ENCODE measurements around the gene DVL1. TPM values are rescaled to one million over a fixed set of nuclear protein-coding genes. Genes with fewer than 3 reads are reported as not detected.

Gene DVL1
- total and polyA plus RNA-seq, 8 donors: 41.3 to 229 (median 72.2) TPM

GRCh38 chr1:1314678-1315335 is 34.4 kb downstream of the DVL1 start:
- Histone ChIP-seq H3K4me1 (peaks cover 21 to 54% (median 39%) of the 10 kb centered on the region in 4 donors), H3K36me3 (peaks cover 41 to 85% (median 80%) of the 10 kb centered on the region in 4 donors), H3K27me3 (no peaks in the 10 kb centered on the region), H3K9me3 (no peaks in the 10 kb centered on the region), H3K4me3 (no peak overlapping the region), H3K27ac (peak overlapping the region in 2 of 5 donors; percentile 9 to 42)
- TF ChIP-seq POLR2AphosphoS5 (IDR thresholded peaks at IDR 0.05) (no peak), EP300 (IDR thresholded peaks at IDR 0.05) (no peak), CTCF (IDR thresholded peaks at IDR 0.05) (no peak), POLR2A (IDR thresholded peaks at IDR 0.05) (no peak)
- DNase-seq: no peak
- 86 to 91% (median 90%) methylated on average over 23 of the region's 23 CpGs for WGBS, 5 donors
- intact Hi-C loops (cut with DNase I; ENCODE audit: low total_unique reads): no loop called here

- H3K4me3 ChIP-seq: no peak overlapping the region
Observed at GRCh38 chr1:1314237-1314586, 35.0 kb downstream of the DVL1 start.

GRCh38 chr1:1313500-1314236 is 35.5 kb downstream of the DVL1 start:
- DNase-seq: no peak
- no peak for TF ChIP-seq EP300 (IDR thresholded peaks at IDR 0.05)
- no peak for TF ChIP-seq POLR2AphosphoS5 (IDR thresholded peaks at IDR 0.05)
- no peak for TF ChIP-seq CTCF (IDR thresholded peaks at IDR 0.05)
- TF ChIP-seq POLR2A (IDR thresholded peaks at IDR 0.05): no peak
- Histone ChIP-seq H3K36me3 (peaks cover 34 to 73% (median 69%) of the 10 kb centered on the region in 4 donors), H3K4me1 (peaks cover 24 to 56% (median 42%) of the 10 kb centered on the region in 4 donors), H3K27me3 (no peaks in the 10 kb centered on the region), H3K4me3 (no peak overlapping the region), H3K9me3 (no peaks in the 10 kb centered on the region), H3K27ac (no peak overlapping the region)
- 83 to 93% (median 91%) methylated on average over 32 to 37 of the region's 37 CpGs for WGBS, 5 donors
- intact Hi-C loops (cut with DNase I; ENCODE audit: low total_unique reads): no loop called here

More at GRCh38 chr1:1314237-1314586, 35.0 kb downstream of the DVL1 start:
- TF ChIP-seq POLR2A (IDR thresholded peaks at IDR 0.05) (no peak), POLR2AphosphoS5 (IDR thresholded peaks at IDR 0.05) (no peak), CTCF (IDR thresholded peaks at IDR 0.05) (no peak), EP300 (IDR thresholded peaks at IDR 0.05) (no peak)
- no peak overlapping the region for H3K27ac ChIP-seq
- WGBS, 5 donors: 91 to 96% (median 93%) methylated on average over 15 of the region's 15 CpGs
- no peak for DNase-seq
- intact Hi-C loops (cut with DNase I; ENCODE audit: low total_unique reads): no loop called here
- H3K9me3 ChIP-seq: no peaks in the 10 kb centered on the region
- H3K36me3 ChIP-seq: peaks cover 37 to 79% (median 74%) of the 10 kb centered on the region in 4 donors
- no peaks in the 10 kb centered on the region for H3K27me3 ChIP-seq
- H3K4me1 ChIP-seq: peaks cover 27 to 56% (median 42%) of the 10 kb centered on the region in 4 donors

DNA sequence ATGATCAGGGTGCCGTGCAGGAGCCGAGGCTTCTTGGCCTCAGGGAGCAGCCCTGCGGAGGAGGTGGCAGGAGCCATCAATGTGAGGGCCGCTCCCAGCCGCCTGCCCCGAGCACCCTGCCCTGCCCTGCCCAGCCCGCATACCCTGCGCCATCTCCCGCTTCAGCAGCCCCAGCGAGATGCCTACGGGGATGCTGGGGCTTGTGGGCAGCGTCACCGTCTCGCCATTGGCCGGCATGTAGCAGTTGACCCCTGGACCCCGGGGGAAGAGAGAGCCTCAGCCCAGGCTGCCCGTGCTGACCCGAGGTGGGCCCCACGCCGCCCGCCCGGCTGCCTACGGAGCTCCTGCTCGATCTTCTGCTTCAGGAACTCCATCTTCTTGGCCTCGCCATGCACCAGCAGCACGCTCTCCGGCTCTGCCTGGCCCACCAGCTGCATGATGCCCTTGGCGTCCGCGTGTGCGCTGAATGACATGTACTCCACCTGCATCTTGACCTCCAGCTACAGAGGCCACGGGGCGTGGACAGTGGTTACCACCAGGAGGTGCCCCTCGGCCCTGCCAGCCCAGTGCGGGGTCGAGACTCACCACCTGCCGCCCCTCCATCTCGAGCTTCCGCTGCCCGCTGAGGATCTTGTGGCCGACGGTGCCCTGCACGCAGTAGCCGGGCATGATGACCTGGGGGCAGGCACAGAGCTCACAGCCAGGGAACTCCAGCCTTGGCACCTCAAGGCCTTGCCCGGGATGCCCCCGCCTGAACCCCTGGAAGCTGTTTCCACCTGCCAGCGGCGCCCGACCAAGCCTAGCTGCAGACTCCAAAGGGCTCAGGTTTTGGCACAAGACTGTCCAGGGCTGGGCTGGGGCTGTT is 36.5 kb downstream of the DVL1 start:
- H3K9me3 ChIP-seq: no peaks in the 10 kb centered on the region
- DNase-seq: no peak
- H3K36me3 ChIP-seq: peaks cover 34 to 72% (median 66%) of the 10 kb centered on the region in 4 donors
- TF ChIP-seq POLR2A (IDR thresholded peaks at IDR 0.05) (no peak), EP300 (IDR thresholded peaks at IDR 0.05) (no peak), CTCF (IDR thresholded peaks at IDR 0.05) (no peak), POLR2AphosphoS5 (IDR thresholded peaks at IDR 0.05) (no peak)
- no peak overlapping the region for H3K27ac ChIP-seq
- peaks cover 14 to 46% (median 32%) of the 10 kb centered on the region in 4 donors for H3K4me1 ChIP-seq
- intact Hi-C loops (cut with DNase I; ENCODE audit: low total_unique reads): no loop called here
- 89 to 94% (median 91%) methylated on average over 39 to 49 of the region's 49 CpGs for WGBS, 5 donors
- no peaks in the 10 kb centered on the region for H3K27me3 ChIP-seq
- no peak overlapping the region for H3K4me3 ChIP-seq
